Measurements from ENCODE around the gene CWC22.

GRCh38 chr2:179910735-179911113 lies 96.4 kb downstream of the CWC22 start:
- TF ChIP-seq CTCF (IDR thresholded peaks at IDR 0.05; ENCODE audit: insufficient read depth, low read length): no peak
- TF ChIP-seq POLR2AphosphoS5 (IDR thresholded peaks at IDR 0.05; ENCODE audit: low read depth): no peak
- TF ChIP-seq GABPA (IDR thresholded peaks at IDR 0.05; ENCODE audit: low read depth): no peak
- TF ChIP-seq SPI1 (IDR thresholded peaks at IDR 0.05; ENCODE audit: borderline replicate concordance, low read depth): no peak
